Immature natural killer cell (primary cell): ENCODE data around the gene BLOC1S5. TPM values are rescaled to one million over a fixed set of nuclear protein-coding genes. Genes with fewer than 3 reads are reported as not detected.
A peak's percentile ranks its signal among the peaks of the same experiment; 100 is the strongest.

Experiments
- DNase-seq, 3 donors: peaks; one replicate each; pipeline ENCODE4 v3.0.0; 2022; ENCODE audit warnings: mixed read lengths in 1 of 3
- H3K27ac Mint-ChIP-seq, 6 donors: one replicate each; pipeline ENCODE4 v1.8.0; 2020; ENCODE audit warnings: mixed read lengths in 6 of 6, mild to moderate bottlenecking in 5 of 6, inconsistent platforms in 4 of 6, moderate library complexity in 3 of 6
- H3K27me3 Mint-ChIP-seq, 3 donors: one replicate each; pipeline ENCODE4 v1.8.0; 2020 to 2021; ENCODE audit warnings: low read depth in 3 of 3, mild to moderate bottlenecking in 3 of 3, mixed read lengths in 3 of 3, moderate library complexity in 3 of 3, inconsistent platforms in 1 of 3
- H3K36me3 Mint-ChIP-seq, 3 donors: one replicate each; pipeline ENCODE4 v1.8.0; 2020; ENCODE audit warnings: mixed read lengths in 3 of 3, inconsistent platforms in 2 of 3, mild to moderate bottlenecking in 2 of 3
- H3K4me1 Mint-ChIP-seq, 2 donors: one replicate each; pipeline ENCODE4 v1.8.0; 2020; ENCODE audit warnings: inconsistent platforms in 2 of 2, mild to moderate bottlenecking in 2 of 2, mixed read lengths in 2 of 2, moderate library complexity in 1 of 2
- H3K4me3 Mint-ChIP-seq, 5 donors: one replicate each; pipeline ENCODE4 v1.8.0; 2020; ENCODE audit warnings: mild to moderate bottlenecking in 5 of 5, mixed read lengths in 5 of 5, inconsistent platforms in 3 of 5, moderate library complexity in 3 of 5
- H3K9me3 Mint-ChIP-seq, 6 donors: one replicate each; pipeline ENCODE4 v1.8.0; 2020; ENCODE audit warnings: mild to moderate bottlenecking in 6 of 6, mixed read lengths in 6 of 6, inconsistent platforms in 4 of 6, moderate library complexity in 3 of 6
- polyA plus RNA-seq, 3 donors: library from polyadenylated mRNA; unstranded; fragments of 300-500 nt; fragmentation: Illumina TruSeq; gene quantifications; one replicate each; pipeline ENCODE4 v1.2.3, GENCODE V29; 2021

BLOC1S5 gene
- polyA plus RNA-seq, 3 donors from 2014 or later = 23.6 to 42.9 (median 29.7) TPM

- H3K9me3 Mint-ChIP-seq = no peaks in the 10 kb centered on the region
- H3K27me3 Mint-ChIP-seq = peaks cover 0 to 3% (median 0%) of the 10 kb centered on the region in 3 donors
- H3K4me1 Mint-ChIP-seq = peaks cover 12 to 15% of the 10 kb centered on the region in 2 donors
- H3K36me3 Mint-ChIP-seq = peaks cover 9 to 30% (median 18%) of the 10 kb centered on the region in 3 donors
- H3K4me3 Mint-ChIP-seq = peak overlapping the region in 1 of 5 donors; percentile 71
- H3K27ac Mint-ChIP-seq = peak overlapping the region in 2 of 6 donors; percentile 42 to 70
- no peak for DNase-seq
Observed at GRCh38 chr6:8017276-8017701, 46.9 kb downstream of the BLOC1S5 start.

DNA sequence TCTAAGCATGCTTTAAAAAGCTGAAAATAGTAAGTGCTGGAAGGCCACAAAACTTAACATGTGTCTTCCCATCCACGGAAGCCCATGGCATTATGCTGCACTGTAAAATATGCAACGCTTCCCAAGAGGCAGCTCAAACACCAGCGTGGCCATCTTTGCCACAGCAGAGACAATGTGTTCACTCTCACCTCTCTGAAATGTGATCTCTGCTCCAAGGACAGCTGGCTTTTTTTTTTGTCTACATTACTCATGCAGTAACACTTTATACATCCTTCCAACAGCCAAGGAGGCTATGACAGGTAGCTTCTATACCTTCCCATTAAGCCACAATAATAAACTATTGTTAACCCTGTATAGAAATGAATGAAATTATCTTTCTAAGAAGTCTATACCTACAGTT, 49.2 kb downstream of the BLOC1S5 start:
- H3K9me3 Mint-ChIP-seq = no peaks in the 10 kb centered on the region
- no peaks in the 10 kb centered on the region for H3K27me3 Mint-ChIP-seq
- H3K4me3 Mint-ChIP-seq = no peak overlapping the region
- H3K27ac Mint-ChIP-seq = peak overlapping the region in 1 of 6 donors; percentile 7
- no peak for DNase-seq
- H3K4me1 Mint-ChIP-seq = peaks cover 11 to 15% of the 10 kb centered on the region in 2 donors
- peaks cover 9 to 18% (median 16%) of the 10 kb centered on the region in 3 donors for H3K36me3 Mint-ChIP-seq

- H3K9me3 Mint-ChIP-seq = no peaks in the 10 kb centered on the region
- H3K36me3 Mint-ChIP-seq = peaks cover 9 to 19% (median 17%) of the 10 kb centered on the region in 3 donors
- no peak overlapping the region for H3K27ac Mint-ChIP-seq
- H3K4me1 Mint-ChIP-seq = peaks cover 11 to 15% of the 10 kb centered on the region in 2 donors
- H3K4me3 Mint-ChIP-seq = no peak overlapping the region
- H3K27me3 Mint-ChIP-seq = no peaks in the 10 kb centered on the region
- no peak for DNase-seq
Observed at GRCh38 chr6:8013763-8014162, 50.4 kb downstream of the BLOC1S5 start.

GRCh38 chr6:8006208-8006607, 58.0 kb downstream of the BLOC1S5 start:
- Mint-ChIP-seq H3K9me3 (no peaks in the 10 kb centered on the region), H3K4me3 (no peak overlapping the region), H3K27ac (no peak overlapping the region), H3K27me3 (no peaks in the 10 kb centered on the region), H3K4me1 (no peaks in the 10 kb centered on the region), H3K36me3 (peaks cover 3 to 4% (median 3%) of the 10 kb centered on the region in 3 donors)
- DNase-seq = peak in 1 of 3 donors; percentile 3

DNA sequence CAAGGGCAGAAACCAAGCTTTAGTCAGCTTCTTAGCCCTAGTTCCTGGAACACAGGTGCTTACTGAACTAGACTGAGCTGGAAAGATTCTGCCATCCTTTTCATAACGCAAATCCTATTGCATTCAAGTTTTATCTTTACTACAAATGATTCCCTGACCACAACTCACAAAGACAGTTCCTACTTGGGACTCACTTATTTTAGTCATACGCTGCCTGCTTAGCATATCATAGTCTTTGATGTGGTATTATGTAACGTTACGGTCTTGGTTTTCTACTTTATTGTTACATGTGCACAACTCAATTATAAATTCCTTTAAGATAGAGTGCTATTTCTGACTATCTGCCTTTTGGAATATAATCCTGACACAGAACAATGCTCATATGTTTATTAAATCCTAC, 59.1 kb downstream of the BLOC1S5 start:
- DNase-seq = no peak
- Mint-ChIP-seq H3K27ac (no peak overlapping the region), H3K27me3 (no peaks in the 10 kb centered on the region), H3K36me3 (peaks cover 3% of the 10 kb centered on the region in 3 donors), H3K9me3 (no peaks in the 10 kb centered on the region), H3K4me1 (no peaks in the 10 kb centered on the region), H3K4me3 (no peak overlapping the region)

- Mint-ChIP-seq H3K4me3 (no peak overlapping the region), H3K27ac (no peak overlapping the region), H3K36me3 (no peaks in the 10 kb centered on the region), H3K4me1 (no peaks in the 10 kb centered on the region), H3K9me3 (no peaks in the 10 kb centered on the region), H3K27me3 (peaks cover 0 to 2% (median 2%) of the 10 kb centered on the region in 3 donors)
- DNase-seq = no peak
Observed at GRCh38 chr6:8000636-8001035, 63.6 kb downstream of the BLOC1S5 start.

DNA sequence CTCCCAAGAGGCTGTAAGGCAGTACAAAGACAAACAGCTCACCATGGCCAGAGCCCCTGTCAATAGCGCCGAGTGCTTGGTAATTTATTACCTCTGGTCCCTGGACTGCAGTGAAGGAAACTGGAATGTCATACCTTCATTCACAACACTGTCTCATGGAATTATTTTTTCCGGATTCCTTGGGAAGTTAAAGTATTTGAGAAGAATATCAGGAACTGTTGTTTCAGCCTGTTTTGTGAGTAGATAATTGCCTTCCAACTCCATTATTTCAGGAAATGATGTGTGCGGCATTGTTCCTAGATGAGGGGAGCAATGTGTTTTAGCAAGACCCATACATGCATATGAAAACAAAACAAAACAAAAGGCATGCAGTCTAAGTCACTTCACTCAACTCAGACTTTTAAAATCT, 64.0 kb downstream of the BLOC1S5 start:
- no peaks in the 10 kb centered on the region for H3K4me1 Mint-ChIP-seq
- H3K36me3 Mint-ChIP-seq = no peaks in the 10 kb centered on the region
- H3K4me3 Mint-ChIP-seq = no peak overlapping the region
- peaks cover 0 to 2% (median 2%) of the 10 kb centered on the region in 3 donors for H3K27me3 Mint-ChIP-seq
- H3K9me3 Mint-ChIP-seq = no peaks in the 10 kb centered on the region
- no peak overlapping the region for H3K27ac Mint-ChIP-seq
- no peak for DNase-seq

DNA sequence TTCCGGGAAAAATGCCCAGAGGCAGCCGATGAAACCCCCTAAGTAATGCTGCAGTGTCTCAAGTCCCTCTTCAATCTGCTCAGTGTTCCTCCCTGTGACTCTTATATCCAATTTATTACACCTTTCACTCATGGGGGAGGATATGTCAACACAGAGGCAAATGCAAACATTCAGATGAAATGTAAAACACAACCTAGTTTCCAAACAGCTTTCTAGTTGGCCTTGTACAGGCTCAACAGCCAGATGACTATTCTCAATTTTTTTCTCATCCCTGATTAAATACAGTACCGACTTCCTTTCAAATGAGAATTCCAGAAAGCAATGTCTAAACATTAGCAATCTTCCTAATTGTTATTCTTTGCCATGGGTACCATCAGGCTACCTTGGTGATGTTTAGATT, 65.0 kb downstream of the BLOC1S5 start:
- no peak for DNase-seq
- Mint-ChIP-seq H3K4me1 (no peaks in the 10 kb centered on the region), H3K36me3 (peaks cover 0 to 3% (median 0%) of the 10 kb centered on the region in 3 donors), H3K4me3 (no peak overlapping the region), H3K27me3 (peaks cover 0 to 2% (median 2%) of the 10 kb centered on the region in 3 donors), H3K9me3 (no peaks in the 10 kb centered on the region), H3K27ac (no peak overlapping the region)

DNA sequence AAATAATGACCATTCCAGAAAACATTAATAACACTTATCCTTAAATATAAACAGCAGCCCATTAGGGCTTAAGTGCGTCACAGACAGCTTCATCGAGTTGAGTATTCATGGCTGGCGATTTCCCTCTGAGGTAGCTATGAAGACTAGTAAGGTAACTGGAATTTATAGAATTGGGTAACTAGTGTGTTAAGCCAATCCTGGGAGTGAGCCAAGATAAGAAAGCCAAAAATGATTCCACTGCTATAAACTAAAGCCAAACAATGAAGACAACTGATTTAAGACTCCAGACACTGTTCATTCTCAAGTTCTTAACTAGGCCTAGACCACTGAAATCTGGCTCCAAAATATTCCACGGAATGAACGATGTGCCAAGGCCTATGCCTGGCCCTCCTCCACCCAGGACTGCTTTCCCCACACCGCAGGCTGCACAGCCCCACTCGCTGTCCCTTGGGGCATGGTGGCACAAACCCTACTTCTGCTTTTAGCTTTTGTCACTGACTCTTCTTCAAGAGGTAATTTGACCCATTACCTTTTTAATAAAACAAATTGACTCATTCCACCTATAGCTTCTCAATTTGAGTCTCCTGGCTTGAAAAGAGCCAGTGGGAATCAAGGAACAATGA, 66.0 kb downstream of the BLOC1S5 start:
- Mint-ChIP-seq H3K36me3 (peaks cover 0 to 8% (median 5%) of the 10 kb centered on the region in 3 donors), H3K4me1 (no peaks in the 10 kb centered on the region), H3K27ac (no peak overlapping the region), H3K4me3 (no peak overlapping the region), H3K27me3 (peaks cover 0 to 2% (median 2%) of the 10 kb centered on the region in 3 donors), H3K9me3 (no peaks in the 10 kb centered on the region)
- no peak for DNase-seq

DNA sequence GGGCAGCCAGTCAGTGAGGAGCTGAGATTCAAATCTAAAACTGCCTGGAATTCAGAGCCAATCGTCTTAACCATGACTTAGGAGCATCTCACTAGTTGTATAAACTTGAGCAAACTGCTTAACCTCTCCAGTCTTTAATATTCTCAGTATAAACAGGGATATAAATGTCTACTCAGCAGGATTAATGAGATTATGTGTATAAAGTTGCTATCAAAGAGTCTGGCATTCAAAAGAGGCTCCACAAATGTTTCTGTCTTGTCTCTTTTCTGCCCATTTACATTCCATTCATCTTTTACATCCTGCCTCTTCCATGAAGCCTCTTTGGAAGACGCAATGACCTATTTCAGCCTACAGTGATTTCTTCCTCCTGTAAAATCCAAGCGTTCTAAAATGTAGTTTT, 66.9 kb downstream of the BLOC1S5 start:
- Mint-ChIP-seq H3K4me3 (no peak overlapping the region), H3K4me1 (no peaks in the 10 kb centered on the region), H3K36me3 (peaks cover 0 to 8% (median 5%) of the 10 kb centered on the region in 3 donors), H3K27me3 (peaks cover 0 to 2% (median 2%) of the 10 kb centered on the region in 3 donors), H3K27ac (no peak overlapping the region), H3K9me3 (no peaks in the 10 kb centered on the region)
- no peak for DNase-seq

- H3K9me3 Mint-ChIP-seq = no peaks in the 10 kb centered on the region
- H3K27me3 Mint-ChIP-seq = peaks cover 0 to 2% (median 2%) of the 10 kb centered on the region in 3 donors
- no peaks in the 10 kb centered on the region for H3K4me1 Mint-ChIP-seq
- peaks cover 0 to 9% (median 8%) of the 10 kb centered on the region in 3 donors for H3K36me3 Mint-ChIP-seq
- DNase-seq = no peak
- H3K4me3 Mint-ChIP-seq = no peak overlapping the region
- no peak overlapping the region for H3K27ac Mint-ChIP-seq
Observed at GRCh38 chr6:7996538-7997111, 67.6 kb downstream of the BLOC1S5 start.

- Mint-ChIP-seq H3K36me3 (peaks cover 2 to 10% (median 8%) of the 10 kb centered on the region in 3 donors), H3K4me3 (no peak overlapping the region), H3K27ac (no peak overlapping the region), H3K4me1 (no peaks in the 10 kb centered on the region), H3K27me3 (peaks cover 0 to 2% (median 2%) of the 10 kb centered on the region in 3 donors), H3K9me3 (no peaks in the 10 kb centered on the region)
- DNase-seq = no peak
Observed at GRCh38 chr6:7993952-7994351, 70.2 kb downstream of the BLOC1S5 start.

GRCh38 chr6:7993399-7993798, 70.8 kb downstream of the BLOC1S5 start:
- no peak overlapping the region for H3K27ac Mint-ChIP-seq
- DNase-seq = no peak
- no peaks in the 10 kb centered on the region for H3K4me1 Mint-ChIP-seq
- H3K9me3 Mint-ChIP-seq = no peaks in the 10 kb centered on the region
- H3K27me3 Mint-ChIP-seq = peaks cover 0 to 2% (median under 1%) of the 10 kb centered on the region in 3 donors
- no peak overlapping the region for H3K4me3 Mint-ChIP-seq
- peaks cover 8 to 10% (median 10%) of the 10 kb centered on the region in 3 donors for H3K36me3 Mint-ChIP-seq

DNA sequence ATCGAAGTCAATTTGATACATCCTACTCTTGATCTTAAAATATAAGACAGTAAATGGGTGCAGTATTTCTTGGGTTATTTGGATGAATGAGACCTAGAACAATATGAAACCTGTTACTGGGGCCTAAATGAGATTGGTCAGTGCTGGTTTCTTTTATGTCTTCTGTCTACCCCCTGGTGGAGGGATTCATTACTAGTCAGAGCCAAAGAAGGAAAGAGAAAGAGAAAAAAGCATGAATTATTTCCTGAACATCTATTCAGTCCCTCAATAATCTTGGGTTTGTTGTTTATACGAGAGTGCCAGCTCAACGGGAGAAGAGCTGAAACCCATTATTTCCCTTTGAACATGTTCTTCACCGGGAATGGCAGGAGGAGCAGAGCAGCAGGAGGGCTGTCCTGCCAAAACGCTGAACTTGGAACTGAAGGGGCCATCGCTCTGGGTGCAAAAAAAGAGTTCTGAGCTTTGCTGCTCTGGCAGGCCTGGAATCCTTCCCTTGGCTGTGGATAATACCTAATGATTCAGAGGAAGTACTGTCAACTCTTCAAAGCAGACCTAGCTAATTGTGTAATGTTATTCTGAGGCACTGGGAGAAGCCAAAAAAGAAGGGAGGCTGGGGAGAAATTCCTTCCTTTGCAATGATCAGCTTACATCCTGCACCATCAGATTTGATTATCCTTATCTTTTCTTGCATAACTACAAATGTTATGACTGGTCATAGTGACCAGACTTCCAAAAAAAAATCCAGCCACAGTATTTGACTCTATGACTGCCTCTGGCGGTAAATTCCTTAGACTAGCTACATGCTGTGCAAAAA, 72.0 kb downstream of the BLOC1S5 start:
- H3K36me3 Mint-ChIP-seq = peaks cover 10 to 12% (median 11%) of the 10 kb centered on the region in 3 donors
- no peaks in the 10 kb centered on the region for H3K9me3 Mint-ChIP-seq
- no peaks in the 10 kb centered on the region for H3K27me3 Mint-ChIP-seq
- DNase-seq = no peak
- no peak overlapping the region for H3K4me3 Mint-ChIP-seq
- no peaks in the 10 kb centered on the region for H3K4me1 Mint-ChIP-seq
- no peak overlapping the region for H3K27ac Mint-ChIP-seq
